Loucy (cell line): Measurements from ENCODE around the gene GULP1.

Source experiments
- EZH2phosphoT487 ChIP-seq: fragments of 200-600 bp; IDR thresholded peaks from 2 replicates; pipeline ENCODE4 v1.6.1; 2018; ENCODE audit warnings: antibody characterized with exemption, mild to moderate bottlenecking, moderate library complexity, borderline replicate concordance
- TF ChIP-seq, protein P1 (sequence below): fragments of 200-600 bp; sonication (generic); conservative IDR thresholded peaks from 2 replicates; pipeline ENCODE4 v1.5.1; 2014; ENCODE audit warnings: mild to moderate bottlenecking, antibody characterized with exemption, low read length

- TF ChIP-seq, protein P1, sequence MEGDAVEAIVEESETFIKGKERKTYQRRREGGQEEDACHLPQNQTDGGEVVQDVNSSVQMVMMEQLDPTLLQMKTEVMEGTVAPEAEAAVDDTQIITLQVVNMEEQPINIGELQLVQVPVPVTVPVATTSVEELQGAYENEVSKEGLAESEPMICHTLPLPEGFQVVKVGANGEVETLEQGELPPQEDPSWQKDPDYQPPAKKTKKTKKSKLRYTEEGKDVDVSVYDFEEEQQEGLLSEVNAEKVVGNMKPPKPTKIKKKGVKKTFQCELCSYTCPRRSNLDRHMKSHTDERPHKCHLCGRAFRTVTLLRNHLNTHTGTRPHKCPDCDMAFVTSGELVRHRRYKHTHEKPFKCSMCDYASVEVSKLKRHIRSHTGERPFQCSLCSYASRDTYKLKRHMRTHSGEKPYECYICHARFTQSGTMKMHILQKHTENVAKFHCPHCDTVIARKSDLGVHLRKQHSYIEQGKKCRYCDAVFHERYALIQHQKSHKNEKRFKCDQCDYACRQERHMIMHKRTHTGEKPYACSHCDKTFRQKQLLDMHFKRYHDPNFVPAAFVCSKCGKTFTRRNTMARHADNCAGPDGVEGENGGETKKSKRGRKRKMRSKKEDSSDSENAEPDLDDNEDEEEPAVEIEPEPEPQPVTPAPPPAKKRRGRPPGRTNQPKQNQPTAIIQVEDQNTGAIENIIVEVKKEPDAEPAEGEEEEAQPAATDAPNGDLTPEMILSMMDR, result no peak
- TF ChIP-seq EZH2phosphoT487, result no peak
Measured at GRCh38 chr2:188391354-188391753, 99.7 kb downstream of the GULP1 start.
